ENCODE measurements around the gene SPATA31A6.
"Not testable (repeated sequence)": the region's sequence is repeated elsewhere in the genome, so short reads cannot be mapped to it uniquely, and the experiment has no call there.

DNA sequence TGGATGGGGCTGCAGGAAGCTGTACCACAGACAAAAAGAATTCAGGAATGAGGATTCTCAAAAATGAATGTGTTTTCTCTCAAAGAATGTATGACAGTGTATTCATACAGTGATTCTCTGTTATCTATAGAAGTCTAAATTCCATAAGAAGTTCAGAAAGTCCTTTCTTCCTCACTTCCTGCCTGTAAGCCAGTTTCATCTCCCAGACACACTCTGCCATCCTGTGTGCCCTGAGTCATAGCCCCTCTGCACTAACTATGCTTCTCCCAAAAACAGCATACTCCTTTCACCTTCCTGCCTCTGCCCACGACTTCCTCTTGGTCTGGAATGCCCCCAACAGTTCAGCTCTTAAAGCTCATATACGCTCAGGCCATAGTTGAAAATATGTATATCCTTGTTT, 36.4 kb downstream of the SPATA31A6 start:
- TF ChIP-seq, protein P1, sequence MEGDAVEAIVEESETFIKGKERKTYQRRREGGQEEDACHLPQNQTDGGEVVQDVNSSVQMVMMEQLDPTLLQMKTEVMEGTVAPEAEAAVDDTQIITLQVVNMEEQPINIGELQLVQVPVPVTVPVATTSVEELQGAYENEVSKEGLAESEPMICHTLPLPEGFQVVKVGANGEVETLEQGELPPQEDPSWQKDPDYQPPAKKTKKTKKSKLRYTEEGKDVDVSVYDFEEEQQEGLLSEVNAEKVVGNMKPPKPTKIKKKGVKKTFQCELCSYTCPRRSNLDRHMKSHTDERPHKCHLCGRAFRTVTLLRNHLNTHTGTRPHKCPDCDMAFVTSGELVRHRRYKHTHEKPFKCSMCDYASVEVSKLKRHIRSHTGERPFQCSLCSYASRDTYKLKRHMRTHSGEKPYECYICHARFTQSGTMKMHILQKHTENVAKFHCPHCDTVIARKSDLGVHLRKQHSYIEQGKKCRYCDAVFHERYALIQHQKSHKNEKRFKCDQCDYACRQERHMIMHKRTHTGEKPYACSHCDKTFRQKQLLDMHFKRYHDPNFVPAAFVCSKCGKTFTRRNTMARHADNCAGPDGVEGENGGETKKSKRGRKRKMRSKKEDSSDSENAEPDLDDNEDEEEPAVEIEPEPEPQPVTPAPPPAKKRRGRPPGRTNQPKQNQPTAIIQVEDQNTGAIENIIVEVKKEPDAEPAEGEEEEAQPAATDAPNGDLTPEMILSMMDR (IDR thresholded peaks at IDR 0.05; ENCODE audit: extremely low read depth in 1 of 2, insufficient read depth in 1 of 2, low read depth in 1 of 2, low read length in 2 of 2), result not testable (repeated sequence)
- TF ChIP-seq POLR2A (IDR thresholded peaks at IDR 0.05; ENCODE audit: low read depth, low read length); EZH2 (IDR thresholded peaks at IDR 0.05; ENCODE audit: borderline replicate concordance, low read depth, low read length, severe bottlenecking); JUN (IDR thresholded peaks at IDR 0.05; ENCODE audit: borderline replicate concordance, insufficient read depth, insufficient read length, low read depth); MAX (IDR thresholded peaks at IDR 0.05; ENCODE audit: insufficient read depth, insufficient read length); MYC (IDR thresholded peaks at IDR 0.05; ENCODE audit: low read depth, low read length); GATA2 (IDR thresholded peaks at IDR 0.05; ENCODE audit: insufficient read depth, insufficient read length, low read depth, low read length): not testable (repeated sequence)
- TF ChIP-seq POLR2AphosphoS5 (IDR thresholded peaks at IDR 0.05; ENCODE audit: insufficient read depth, low read depth, low read length), result peak; percentile 24
